ENCODE measurements around the gene PPP2R2B.

Gene PPP2R2B

GRCh38 chr5:146753641-146754040 is 124.9 kb downstream of the PPP2R2B start:
- no peak for DNase-seq (ENCODE audit: low read depth)
- no peak overlapping the region for H3K4me3 ChIP-seq (ENCODE audit: control insufficient read depth, low read depth, low read length)
- TF ChIP-seq CTCF (IDR thresholded peaks at IDR 0.05; ENCODE audit: control insufficient read depth, insufficient read depth, low read depth, low read length, missing control alignments), result no peak

- no peak for DNase-seq (ENCODE audit: low read depth)
- no peak overlapping the region for H3K4me3 ChIP-seq (ENCODE audit: control insufficient read depth, low read depth, low read length)
- no peak for TF ChIP-seq CTCF (IDR thresholded peaks at IDR 0.05; ENCODE audit: control insufficient read depth, insufficient read depth, low read depth, low read length, missing control alignments)
These were observed 126.7 kb downstream of the PPP2R2B start for GRCh38 chr5:146751781-146752401.

- no peak for DNase-seq (ENCODE audit: low read depth)
These were observed 127.5 kb downstream of the PPP2R2B start for GRCh38 chr5:146751054-146751453.

GRCh38 chr5:146748533-146748932 is 130.0 kb downstream of the PPP2R2B start:
- TF ChIP-seq CTCF (IDR thresholded peaks at IDR 0.05; ENCODE audit: control insufficient read depth, insufficient read depth, low read depth, low read length, missing control alignments), result no peak
- no peak overlapping the region for H3K4me3 ChIP-seq (ENCODE audit: control insufficient read depth, low read depth, low read length)
- no peak for DNase-seq (ENCODE audit: low read depth)

More at GRCh38 chr5:146751054-146751453, 127.5 kb downstream of the PPP2R2B start:
- TF ChIP-seq CTCF (IDR thresholded peaks at IDR 0.05; ENCODE audit: control insufficient read depth, insufficient read depth, low read depth, low read length, missing control alignments), result no peak
- H3K4me3 ChIP-seq (ENCODE audit: control insufficient read depth, low read depth, low read length), result no peak overlapping the region

GRCh38 chr5:146745931-146746577 is 132.5 kb downstream of the PPP2R2B start:
- TF ChIP-seq CTCF (IDR thresholded peaks at IDR 0.05; ENCODE audit: control insufficient read depth, insufficient read depth, low read depth, low read length, missing control alignments), result no peak
- H3K4me3 ChIP-seq (ENCODE audit: control insufficient read depth, low read depth, low read length), result no peak overlapping the region
- no peak for DNase-seq (ENCODE audit: low read depth)

- TF ChIP-seq CTCF (IDR thresholded peaks at IDR 0.05; ENCODE audit: control insufficient read depth, insufficient read depth, low read depth, low read length, missing control alignments), result no peak
- DNase-seq (ENCODE audit: low read depth), result no peak
- no peak overlapping the region for H3K4me3 ChIP-seq (ENCODE audit: control insufficient read depth, low read depth, low read length)
These were observed 134.3 kb downstream of the PPP2R2B start for GRCh38 chr5:146744068-146744745.

All from AG09309 (cell line).